SKM-1 treated with dmso at 0.1 percent for 144 hours (cell line): ENCODE measurements around the gene HOXB13.

ENCODE experiments used
- DNase-seq: peaks from one replicate; lab custom pipeline; 2025; ENCODE audit not compliant: unreplicated experiment; lab: John Stamatoyannopoulos, UW

The HOXB13 gene

GRCh38 chr17:48728232-48729231 lies at the start of gene HOXB13:
TSS of gene HOXB13 (minus strand) at chr17:48728750. CDS start at chr17:48728593, 157 bp downstream.
- DNase-seq, result no peak

- DNase-seq, result no peak
Measured at GRCh38 chr17:48776602-48777001, 48.1 kb upstream of the HOXB13 start.

GRCh38 chr17:48773245-48773644 lies 44.7 kb upstream of the HOXB13 start:
- DNase-seq, result no peak

GRCh38 chr17:48770954-48771353 lies 42.4 kb upstream of the HOXB13 start:
- no peak for DNase-seq

GRCh38 chr17:48769009-48769675 lies 40.6 kb upstream of the HOXB13 start:
- peak; percentile 33 for DNase-seq

- no peak for DNase-seq
Measured at GRCh38 chr17:48767263-48767774, 38.8 kb upstream of the HOXB13 start.

GRCh38 chr17:48761114-48761513 lies 32.6 kb upstream of the HOXB13 start:
- no peak for DNase-seq

GRCh38 chr17:48760411-48760810 lies 31.9 kb upstream of the HOXB13 start:
- no peak for DNase-seq

- no peak for DNase-seq
Measured at GRCh38 chr17:48759288-48759687, 30.7 kb upstream of the HOXB13 start.

- DNase-seq, result no peak
Measured at GRCh38 chr17:48757524-48757961, 29.0 kb upstream of the HOXB13 start.

- DNase-seq, result no peak
Measured at GRCh38 chr17:48756830-48757251, 28.3 kb upstream of the HOXB13 start.

- peak; percentile 18 for DNase-seq
Measured at GRCh38 chr17:48755356-48755755, 26.8 kb upstream of the HOXB13 start.

GRCh38 chr17:48754500-48755261 lies 26.1 kb upstream of the HOXB13 start:
- no peak for DNase-seq

GRCh38 chr17:48753794-48754499 lies 25.4 kb upstream of the HOXB13 start:
- DNase-seq, result no peak

- DNase-seq, result no peak
Measured at GRCh38 chr17:48752399-48753288, 24.1 kb upstream of the HOXB13 start.

- no peak for DNase-seq
Measured at GRCh38 chr17:48751733-48752398, 23.3 kb upstream of the HOXB13 start.

- no peak for DNase-seq
Measured at GRCh38 chr17:48751172-48751571, 22.6 kb upstream of the HOXB13 start.

- no peak for DNase-seq
Measured at GRCh38 chr17:48749621-48750553, 21.3 kb upstream of the HOXB13 start.
